ENCODE data around the gene CCDC66.

- no peak for TF ChIP-seq CTCF (IDR thresholded peaks at IDR 0.05)
- TF ChIP-seq POLR2A (IDR thresholded peaks at IDR 0.05) = no peak
These were observed 36.6 kb downstream of the CCDC66 start for GRCh38 chr3:56593455-56594158.
